ENCODE measurements around the gene SYT1.

DNA sequence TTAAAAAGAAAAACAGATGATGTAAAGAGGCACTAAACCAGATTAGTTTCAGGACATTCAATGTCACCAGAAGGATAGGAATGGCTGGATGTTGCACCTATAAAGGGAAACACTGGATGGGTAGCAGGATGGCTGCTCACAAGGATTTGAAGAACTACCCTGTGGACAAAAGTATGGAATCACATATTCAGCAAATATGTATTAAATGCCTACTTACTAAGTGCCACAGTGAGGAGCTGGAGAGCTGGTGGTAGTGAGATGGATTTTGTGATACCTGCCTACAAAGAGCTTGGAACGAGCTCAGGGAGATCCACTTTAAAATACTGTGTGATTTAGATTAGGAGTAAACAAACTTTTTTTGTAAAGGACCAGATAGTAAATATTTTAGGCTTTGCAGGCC lies 510.0 kb downstream of the SYT1 start:
- TF ChIP-seq EZH2 (IDR thresholded peaks at IDR 0.05; ENCODE audit: borderline replicate concordance, insufficient read depth, low read depth, low read length, poor library complexity, severe bottlenecking) = no peak
- TF ChIP-seq, protein P1, sequence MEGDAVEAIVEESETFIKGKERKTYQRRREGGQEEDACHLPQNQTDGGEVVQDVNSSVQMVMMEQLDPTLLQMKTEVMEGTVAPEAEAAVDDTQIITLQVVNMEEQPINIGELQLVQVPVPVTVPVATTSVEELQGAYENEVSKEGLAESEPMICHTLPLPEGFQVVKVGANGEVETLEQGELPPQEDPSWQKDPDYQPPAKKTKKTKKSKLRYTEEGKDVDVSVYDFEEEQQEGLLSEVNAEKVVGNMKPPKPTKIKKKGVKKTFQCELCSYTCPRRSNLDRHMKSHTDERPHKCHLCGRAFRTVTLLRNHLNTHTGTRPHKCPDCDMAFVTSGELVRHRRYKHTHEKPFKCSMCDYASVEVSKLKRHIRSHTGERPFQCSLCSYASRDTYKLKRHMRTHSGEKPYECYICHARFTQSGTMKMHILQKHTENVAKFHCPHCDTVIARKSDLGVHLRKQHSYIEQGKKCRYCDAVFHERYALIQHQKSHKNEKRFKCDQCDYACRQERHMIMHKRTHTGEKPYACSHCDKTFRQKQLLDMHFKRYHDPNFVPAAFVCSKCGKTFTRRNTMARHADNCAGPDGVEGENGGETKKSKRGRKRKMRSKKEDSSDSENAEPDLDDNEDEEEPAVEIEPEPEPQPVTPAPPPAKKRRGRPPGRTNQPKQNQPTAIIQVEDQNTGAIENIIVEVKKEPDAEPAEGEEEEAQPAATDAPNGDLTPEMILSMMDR (IDR thresholded peaks at IDR 0.05) = no peak

All from B cell (primary cell).